ENCODE measurements around the gene MCHR1.
"Not testable (repeated sequence)": the region's sequence is repeated elsewhere in the genome, so short reads cannot be mapped to it uniquely, and the experiment has no call there.

The MCHR1 gene

GRCh38 chr22:40703736-40704135, 24.5 kb downstream of the MCHR1 start:
- TF ChIP-seq POLR2A (IDR thresholded peaks at IDR 0.05; ENCODE audit: low read depth, low read length) (no peak), POLR2AphosphoS5 (IDR thresholded peaks at IDR 0.05; ENCODE audit: low read depth, low read length) (no peak), TAF1 (IDR thresholded peaks at IDR 0.05; ENCODE audit: borderline replicate concordance, low read depth, low read length) (no peak)
- DNase-seq (ENCODE audit: insufficient read length) (no peak), FAIRE-seq (no peak)

GRCh38 chr22:40705918-40706682, 26.8 kb downstream of the MCHR1 start:
- FAIRE-seq (no peak), DNase-seq (ENCODE audit: insufficient read length) (no peak)
- no peak for TF ChIP-seq POLR2AphosphoS5 (IDR thresholded peaks at IDR 0.05; ENCODE audit: low read depth, low read length)
- no peak for TF ChIP-seq POLR2A (IDR thresholded peaks at IDR 0.05; ENCODE audit: low read depth, low read length)
- no peak for TF ChIP-seq TAF1 (IDR thresholded peaks at IDR 0.05; ENCODE audit: borderline replicate concordance, low read depth, low read length)

GRCh38 chr22:40707154-40707553, 27.9 kb downstream of the MCHR1 start:
- TF ChIP-seq POLR2AphosphoS5 (IDR thresholded peaks at IDR 0.05; ENCODE audit: low read depth, low read length) = no peak
- TF ChIP-seq POLR2A (IDR thresholded peaks at IDR 0.05; ENCODE audit: low read depth, low read length) = no peak
- TF ChIP-seq TAF1 (IDR thresholded peaks at IDR 0.05; ENCODE audit: borderline replicate concordance, low read depth, low read length) = no peak
- FAIRE-seq = no peak
- DNase-seq (ENCODE audit: insufficient read length) = no peak

DNA sequence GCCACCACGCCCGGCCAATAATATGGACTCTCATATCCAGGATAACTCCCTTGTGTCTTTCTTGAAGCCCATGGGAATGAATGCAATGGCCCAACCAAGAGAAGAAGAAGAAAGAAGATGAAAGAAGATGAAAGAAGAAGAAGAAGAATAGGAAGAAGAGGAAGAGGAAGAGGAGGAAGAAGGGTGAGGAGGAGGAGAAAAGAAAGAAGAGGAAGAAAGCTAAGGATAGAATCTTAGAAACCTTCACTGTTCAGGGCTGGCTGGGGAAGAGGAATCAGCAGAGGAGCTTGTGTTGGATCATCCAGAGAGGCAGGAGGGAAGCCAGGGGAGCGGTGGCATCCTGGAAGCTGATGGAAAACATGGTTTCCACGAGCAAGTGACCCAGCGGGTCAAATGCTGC, 28.9 kb downstream of the MCHR1 start:
- TF ChIP-seq POLR2A (IDR thresholded peaks at IDR 0.05; ENCODE audit: low read depth, low read length) (no peak), POLR2AphosphoS5 (IDR thresholded peaks at IDR 0.05; ENCODE audit: low read depth, low read length) (no peak)
- no peak for FAIRE-seq
- no peak for DNase-seq (ENCODE audit: insufficient read length)

- DNase-seq (ENCODE audit: insufficient read length) (no peak), FAIRE-seq (no peak)
Measured at GRCh38 chr22:40709752-40710413, 30.6 kb downstream of the MCHR1 start.

GRCh38 chr22:40712311-40712710, 33.0 kb downstream of the MCHR1 start:
- DNase-seq (ENCODE audit: insufficient read length) = no peak
- FAIRE-seq = no peak
- no peak for TF ChIP-seq TAF1 (IDR thresholded peaks at IDR 0.05; ENCODE audit: borderline replicate concordance, low read depth, low read length)
- TF ChIP-seq POLR2AphosphoS5 (IDR thresholded peaks at IDR 0.05; ENCODE audit: low read depth, low read length) = no peak
- no peak for TF ChIP-seq POLR2A (IDR thresholded peaks at IDR 0.05; ENCODE audit: low read depth, low read length)

More at GRCh38 chr22:40709752-40710413, 30.6 kb downstream of the MCHR1 start:
- no peak for TF ChIP-seq TAF1 (IDR thresholded peaks at IDR 0.05; ENCODE audit: borderline replicate concordance, low read depth, low read length)
- TF ChIP-seq POLR2AphosphoS5 (IDR thresholded peaks at IDR 0.05; ENCODE audit: low read depth, low read length) = no peak
- no peak for TF ChIP-seq POLR2A (IDR thresholded peaks at IDR 0.05; ENCODE audit: low read depth, low read length)

DNA sequence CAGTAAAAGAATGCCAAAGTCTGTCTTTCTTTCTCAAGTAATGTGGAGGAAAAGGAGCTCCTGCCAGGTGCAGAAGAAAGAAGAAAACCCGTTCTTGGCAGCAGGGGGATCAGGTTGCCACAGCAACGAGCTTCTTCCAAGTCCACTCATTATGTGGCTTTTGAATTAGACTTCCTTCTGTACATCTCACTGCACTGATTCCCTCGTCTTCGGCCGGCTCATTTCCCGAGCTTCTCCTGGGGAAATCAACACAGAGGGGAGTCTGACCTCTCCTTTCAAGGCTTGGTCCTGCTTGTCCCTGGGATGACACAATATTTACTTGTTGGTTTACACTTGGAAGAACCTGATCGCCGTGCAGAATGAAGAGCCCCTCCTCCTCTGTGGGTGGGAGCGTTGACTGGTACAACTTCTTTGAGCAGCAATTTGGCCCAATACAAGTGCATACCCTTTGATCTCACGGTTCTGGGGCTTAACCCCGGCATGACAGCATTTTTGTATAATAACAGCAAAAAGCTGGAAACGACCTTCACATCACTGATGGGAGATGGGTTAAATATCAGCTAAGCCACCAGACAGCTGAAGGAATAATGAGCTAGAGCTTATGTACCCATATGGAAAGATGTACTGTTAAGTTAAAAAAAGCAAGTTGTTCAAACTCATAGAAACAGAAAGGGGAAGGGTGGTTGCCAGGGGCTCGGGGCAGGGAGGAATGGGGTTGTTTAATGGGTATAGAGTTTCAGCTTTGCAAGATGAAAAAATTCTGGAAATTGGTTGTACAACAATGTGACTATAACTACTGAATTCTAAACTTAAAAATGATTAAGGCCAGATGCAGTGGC, 35.4 kb downstream of the MCHR1 start:
- no peak for DNase-seq (ENCODE audit: insufficient read length)
- TF ChIP-seq POLR2AphosphoS5 (IDR thresholded peaks at IDR 0.05; ENCODE audit: low read depth, low read length) = no peak
- TF ChIP-seq POLR2A (IDR thresholded peaks at IDR 0.05; ENCODE audit: low read depth, low read length) = no peak
- no peak for TF ChIP-seq TAF1 (IDR thresholded peaks at IDR 0.05; ENCODE audit: borderline replicate concordance, low read depth, low read length)
- no peak for FAIRE-seq

DNA sequence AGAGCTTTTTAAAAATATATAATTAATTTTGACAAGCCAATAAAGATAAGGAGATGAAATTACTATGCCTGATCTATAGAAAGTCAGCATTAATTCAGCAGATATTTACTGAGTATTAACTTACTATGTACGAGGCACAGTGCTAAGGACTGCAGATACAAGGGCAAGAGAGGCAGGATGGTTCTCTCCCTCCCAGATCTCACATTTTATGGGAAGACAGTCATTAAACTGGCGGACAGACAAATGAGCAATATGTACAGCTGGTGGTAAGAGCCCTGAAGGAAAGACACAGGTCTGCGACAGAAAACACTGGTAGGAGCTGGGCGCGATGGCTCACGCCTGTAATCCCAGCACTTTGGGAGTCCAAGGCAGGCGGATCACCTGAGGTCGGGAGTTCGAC, 36.8 kb downstream of the MCHR1 start:
- DNase-seq (ENCODE audit: insufficient read length) = no peak
- no peak for TF ChIP-seq TAF1 (IDR thresholded peaks at IDR 0.05; ENCODE audit: borderline replicate concordance, low read depth, low read length)
- no peak for TF ChIP-seq POLR2AphosphoS5 (IDR thresholded peaks at IDR 0.05; ENCODE audit: low read depth, low read length)
- no peak for TF ChIP-seq POLR2A (IDR thresholded peaks at IDR 0.05; ENCODE audit: low read depth, low read length)
- FAIRE-seq = no peak

GRCh38 chr22:40717657-40718056, 38.4 kb downstream of the MCHR1 start:
- FAIRE-seq; DNase-seq (ENCODE audit: insufficient read length): not testable (repeated sequence)

GRCh38 chr22:40718250-40719204, 39.2 kb downstream of the MCHR1 start:
- no peak for TF ChIP-seq POLR2A (IDR thresholded peaks at IDR 0.05; ENCODE audit: low read depth, low read length)
- no peak for TF ChIP-seq POLR2AphosphoS5 (IDR thresholded peaks at IDR 0.05; ENCODE audit: low read depth, low read length)
- TF ChIP-seq TAF1 (IDR thresholded peaks at IDR 0.05; ENCODE audit: borderline replicate concordance, low read depth, low read length) = no peak
- DNase-seq (ENCODE audit: insufficient read length) = no peak
- FAIRE-seq = no peak

GRCh38 chr22:40719599-40719998, 40.3 kb downstream of the MCHR1 start:
- FAIRE-seq (no peak), DNase-seq (ENCODE audit: insufficient read length) (no peak)
- TF ChIP-seq POLR2A (IDR thresholded peaks at IDR 0.05; ENCODE audit: low read depth, low read length) = no peak
- no peak for TF ChIP-seq POLR2AphosphoS5 (IDR thresholded peaks at IDR 0.05; ENCODE audit: low read depth, low read length)
- TF ChIP-seq TAF1 (IDR thresholded peaks at IDR 0.05; ENCODE audit: borderline replicate concordance, low read depth, low read length) = no peak

DNA sequence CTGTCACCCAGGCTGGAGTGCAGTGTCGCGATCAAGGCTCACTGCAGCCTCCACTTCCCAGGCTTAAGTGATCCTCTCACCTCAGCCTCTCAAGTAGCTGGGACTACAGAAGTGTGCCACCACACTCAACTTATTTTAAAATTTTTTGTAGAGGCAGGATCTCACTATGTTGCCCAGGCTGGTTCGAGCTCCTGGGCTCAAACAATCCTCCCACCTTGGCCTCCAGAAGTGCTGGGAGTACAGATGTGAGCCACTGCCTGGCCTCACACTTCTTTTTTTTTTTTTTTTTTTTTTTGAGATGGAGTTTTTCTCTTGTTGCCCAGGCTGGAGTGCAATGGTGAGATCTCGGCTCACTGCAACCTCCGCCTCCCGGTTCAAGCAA, 40.9 kb downstream of the MCHR1 start:
- not testable (repeated sequence) for DNase-seq (ENCODE audit: insufficient read length); FAIRE-seq

All from GM12892 (cell line).